Activated CD4-positive, alpha-beta T cell treated with anti-CD3 and anti-CD28 coated beads, Interleukin-2, amount 10 ng/mL, durations not matched to agents 24 days and 14 days (primary cell): ENCODE results near the gene SLC35F1. TPM values are rescaled to one million over a fixed set of nuclear protein-coding genes. Genes with fewer than 3 reads are reported as not detected.

Experiments used
- DNase-seq: peaks from one replicate; pipeline ENCODE4 v3.0.0; 2022
- H3K27ac Mint-ChIP-seq: one replicate; pipeline ENCODE4 v1.8.0; 2022; ENCODE audit warnings: mild to moderate bottlenecking, mixed read lengths
- H3K27me3 Mint-ChIP-seq: one replicate; pipeline ENCODE4 v1.8.0; 2022; ENCODE audit warnings: mixed read lengths
- H3K36me3 Mint-ChIP-seq: one replicate; pipeline ENCODE4 v1.8.0; 2022; ENCODE audit warnings: low read depth, mild to moderate bottlenecking, mixed read lengths
- H3K4me1 Mint-ChIP-seq: one replicate; pipeline ENCODE4 v1.8.0; 2021; ENCODE audit warnings: mixed read lengths
- H3K4me3 Mint-ChIP-seq: one replicate; pipeline ENCODE4 v1.8.0; 2022; ENCODE audit warnings: mild to moderate bottlenecking, moderate library complexity, mixed read lengths
- H3K9me3 Mint-ChIP-seq: one replicate; pipeline ENCODE4 v1.8.0; 2021; ENCODE audit warnings: mixed read lengths
- intact Hi-C: fragments of 100-400 bp; cut with micrococcal nuclease; formaldehyde crosslinking; loops from one replicate; pipeline ENCODE4 v1.15.1; 2023
- total RNA-seq: library from RNA; stranded (reverse); gene quantifications from 2 replicates; pipeline ENCODE4 v1.2.3, GENCODE V29; 2022

Gene SLC35F1
- total RNA-seq, 1 donor from 2014 or later: 0.05 TPM

DNA sequence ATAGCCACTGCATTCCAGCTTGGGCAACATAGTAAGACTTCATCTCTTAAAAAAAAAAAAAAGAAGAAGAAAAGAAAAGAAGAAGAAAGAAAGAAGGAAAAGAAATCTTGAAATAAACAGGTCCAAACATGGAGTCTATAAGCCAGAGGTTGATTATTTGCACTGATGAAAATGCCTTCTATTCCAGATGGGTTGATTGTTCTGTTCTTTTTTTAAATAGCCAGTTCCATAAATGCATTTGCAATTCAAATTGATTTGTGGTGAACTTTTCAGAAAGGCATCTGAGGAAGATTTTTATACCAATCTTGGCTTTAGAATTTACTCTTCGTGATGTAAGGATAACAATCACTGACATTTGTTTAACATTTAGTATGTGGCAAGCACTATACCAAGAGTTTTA, 397.3 kb downstream of the SLC35F1 start:
- Mint-ChIP-seq H3K4me1 (no peaks in the 10 kb centered on the region), H3K9me3 (no peaks in the 10 kb centered on the region), H3K4me3 (no peak overlapping the region), H3K27me3 (peaks cover 9% of the 10 kb centered on the region), H3K36me3 (no peaks in the 10 kb centered on the region), H3K27ac (no peak overlapping the region)
- no peak for DNase-seq
- intact Hi-C loops: no loop called here

DNA sequence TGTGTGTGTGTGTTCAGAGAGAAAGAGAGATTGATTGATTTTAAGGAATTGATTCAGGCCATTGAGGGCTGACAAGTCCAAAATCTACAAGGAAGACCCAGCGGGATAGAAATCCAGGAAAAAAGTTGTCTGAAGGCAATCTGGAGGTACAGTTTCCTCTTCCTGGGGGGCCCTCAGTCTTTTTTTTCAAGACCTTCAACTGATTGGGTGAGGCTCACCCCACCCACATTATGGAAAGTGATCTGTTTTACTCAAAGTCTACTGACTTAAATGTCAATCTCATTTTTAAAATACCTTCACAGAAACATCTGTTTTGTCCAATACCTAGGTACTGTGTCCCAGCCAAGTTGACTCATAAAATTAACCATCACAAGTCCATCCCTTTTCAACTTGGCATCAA, 398.0 kb downstream of the SLC35F1 start:
- H3K9me3 Mint-ChIP-seq: no peaks in the 10 kb centered on the region
- H3K4me3 Mint-ChIP-seq: no peak overlapping the region
- no peaks in the 10 kb centered on the region for H3K4me1 Mint-ChIP-seq
- no peak for DNase-seq
- no peak overlapping the region for H3K27ac Mint-ChIP-seq
- H3K27me3 Mint-ChIP-seq: peaks cover 9% of the 10 kb centered on the region
- H3K36me3 Mint-ChIP-seq: no peaks in the 10 kb centered on the region
- intact Hi-C loops: no loop called here

DNA sequence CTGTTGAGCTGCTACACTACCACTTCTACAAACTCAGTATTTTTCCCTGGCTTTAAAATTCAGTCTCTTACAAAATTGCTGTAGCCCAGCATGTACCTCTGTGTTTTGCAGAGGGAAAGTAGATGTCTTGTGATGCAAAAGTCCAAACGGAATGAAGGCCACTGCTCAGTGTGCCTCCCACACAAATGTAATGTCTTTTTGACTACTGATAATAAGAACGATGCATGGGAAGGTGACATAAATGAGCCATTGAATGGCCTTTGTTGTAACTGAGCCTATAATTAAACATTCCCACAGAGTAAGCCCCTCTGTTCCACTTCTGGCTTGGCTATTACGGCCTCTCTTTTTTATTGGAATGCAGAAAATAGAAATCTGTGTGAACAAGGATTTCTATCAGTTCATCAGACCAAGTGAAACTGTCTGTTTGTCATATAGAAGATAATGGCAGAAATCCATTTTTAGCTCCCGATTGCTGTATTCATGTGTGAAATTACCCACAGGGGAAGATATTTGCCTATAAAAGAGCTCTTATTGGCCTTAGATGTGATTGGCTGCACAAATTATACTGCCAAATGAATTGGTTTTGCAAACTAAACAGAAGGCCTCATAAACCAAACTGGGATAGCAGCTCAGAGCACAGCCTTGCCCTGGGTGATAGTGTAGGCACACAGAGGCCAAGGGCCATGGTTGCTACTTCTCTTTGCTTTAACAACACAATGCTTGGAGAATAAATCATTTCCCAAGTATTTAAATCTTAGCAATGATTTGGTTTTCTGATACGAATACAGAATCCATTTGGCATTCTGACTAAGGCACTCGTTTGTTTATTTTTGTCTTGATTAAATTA, 399.6 kb downstream of the SLC35F1 start:
- Mint-ChIP-seq H3K36me3 (no peaks in the 10 kb centered on the region), H3K27me3 (peaks cover 11% of the 10 kb centered on the region), H3K9me3 (no peaks in the 10 kb centered on the region), H3K4me1 (no peaks in the 10 kb centered on the region), H3K4me3 (no peak overlapping the region), H3K27ac (no peak overlapping the region)
- DNase-seq: no peak
- intact Hi-C loops: no loop called here

DNA sequence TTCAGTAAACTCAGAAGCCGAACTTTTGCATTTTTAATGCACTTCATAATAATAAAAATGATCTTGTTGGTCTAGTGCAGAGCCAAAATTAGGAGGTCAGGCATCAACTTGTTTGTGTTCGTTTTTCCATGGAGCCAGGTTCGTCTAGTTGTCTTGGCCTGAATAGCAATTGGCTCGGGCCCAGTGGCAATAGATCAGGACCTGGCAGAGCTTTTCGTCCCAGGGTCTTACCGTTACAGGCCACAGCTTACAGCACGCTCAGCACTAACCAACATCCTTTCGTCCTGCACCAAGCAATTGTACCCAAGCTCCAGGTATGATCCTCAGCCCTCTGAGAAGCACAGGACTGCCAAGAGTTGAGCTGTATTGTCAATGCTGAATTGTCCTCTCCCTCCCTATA, 400.5 kb downstream of the SLC35F1 start:
- H3K27me3 Mint-ChIP-seq: peaks cover 9% of the 10 kb centered on the region
- H3K36me3 Mint-ChIP-seq: no peaks in the 10 kb centered on the region
- H3K9me3 Mint-ChIP-seq: no peaks in the 10 kb centered on the region
- H3K4me3 Mint-ChIP-seq: no peak overlapping the region
- H3K27ac Mint-ChIP-seq: no peak overlapping the region
- no peak for DNase-seq
- H3K4me1 Mint-ChIP-seq: no peaks in the 10 kb centered on the region
- intact Hi-C loops: no loop called here

DNA sequence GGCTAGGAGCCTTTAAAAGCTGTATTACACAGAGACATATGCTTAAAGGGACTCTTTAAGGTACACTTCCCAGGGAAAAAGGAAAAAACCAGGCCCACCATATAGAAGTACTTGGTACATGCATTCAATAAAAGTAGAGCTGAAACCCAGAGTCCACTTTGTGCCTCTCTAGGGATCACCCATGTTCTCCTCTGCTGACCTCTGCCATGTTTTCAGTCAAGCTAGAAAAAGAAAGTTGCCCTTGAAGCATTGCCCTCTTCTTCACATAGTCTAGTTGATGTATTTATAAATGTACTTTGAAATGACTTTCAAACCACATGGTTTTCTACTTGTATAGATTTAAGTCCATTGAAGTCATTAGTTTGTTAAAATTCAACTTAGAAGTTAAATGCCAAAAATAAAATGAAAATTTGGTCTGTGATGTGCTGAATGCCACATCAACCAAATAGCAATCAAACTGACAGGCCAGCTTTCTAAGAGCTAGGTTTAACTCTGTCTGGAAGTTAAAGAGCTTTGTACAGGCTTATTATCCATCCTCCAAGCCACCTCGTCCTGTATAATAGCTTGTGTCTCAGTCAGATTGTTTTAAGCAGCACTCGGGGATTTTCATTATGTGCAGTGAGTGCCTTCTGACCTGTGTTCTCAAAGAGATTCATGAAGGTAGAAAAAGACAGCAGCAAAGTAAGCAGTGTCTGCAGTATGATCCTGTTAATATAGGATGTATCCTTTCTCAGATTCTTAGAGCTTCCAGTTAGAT, 402.5 kb downstream of the SLC35F1 start:
- H3K4me3 Mint-ChIP-seq: no peak overlapping the region
- no peaks in the 10 kb centered on the region for H3K4me1 Mint-ChIP-seq
- no peak overlapping the region for H3K27ac Mint-ChIP-seq
- peaks cover 5% of the 10 kb centered on the region for H3K27me3 Mint-ChIP-seq
- H3K36me3 Mint-ChIP-seq: no peaks in the 10 kb centered on the region
- H3K9me3 Mint-ChIP-seq: no peaks in the 10 kb centered on the region
- intact Hi-C loops: no loop called here
- DNase-seq: no peak

DNA sequence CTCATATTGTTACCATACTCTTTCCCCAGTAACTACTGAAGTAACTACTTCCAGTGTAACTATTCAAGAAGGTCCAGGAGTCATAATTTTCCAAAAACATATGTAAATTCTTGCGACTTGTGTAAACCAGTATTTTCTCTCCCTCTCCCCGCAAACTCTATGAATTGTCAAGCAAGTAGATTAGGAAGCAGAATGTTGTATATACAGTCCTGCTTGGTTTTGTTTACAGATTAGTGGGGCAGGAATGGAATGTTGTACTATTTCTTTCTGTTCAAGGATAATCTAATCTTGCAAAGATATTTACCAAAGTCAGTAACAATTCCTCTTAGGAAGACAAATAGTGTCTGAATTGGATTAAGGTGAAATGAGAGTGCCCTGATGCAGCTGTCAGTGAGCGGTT, 406.1 kb downstream of the SLC35F1 start:
- H3K9me3 Mint-ChIP-seq: no peaks in the 10 kb centered on the region
- no peak for DNase-seq
- no peak overlapping the region for H3K4me3 Mint-ChIP-seq
- no peaks in the 10 kb centered on the region for H3K36me3 Mint-ChIP-seq
- H3K27ac Mint-ChIP-seq: no peak overlapping the region
- intact Hi-C loops: no loop called here
- peaks cover 9% of the 10 kb centered on the region for H3K27me3 Mint-ChIP-seq
- H3K4me1 Mint-ChIP-seq: no peaks in the 10 kb centered on the region

DNA sequence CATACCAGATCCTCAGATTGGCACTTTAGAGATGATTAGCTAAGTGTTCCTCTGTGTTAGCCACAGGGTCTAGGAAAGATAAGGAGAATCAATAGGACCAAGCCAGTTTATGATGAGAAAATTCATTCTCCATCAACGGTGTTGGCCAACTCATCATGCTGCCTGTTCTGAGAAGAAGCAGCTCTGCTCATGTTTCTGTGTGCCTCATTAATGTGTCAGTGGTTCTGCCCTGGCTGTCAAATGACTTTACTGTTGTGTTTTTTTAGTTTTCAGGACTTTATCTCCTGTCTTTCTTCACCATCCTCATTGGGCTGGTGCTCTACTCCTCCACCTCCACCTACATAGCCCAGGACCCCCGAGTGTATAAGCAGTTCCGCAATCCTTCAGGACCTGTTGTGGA, 406.7 kb downstream of the SLC35F1 start:
- intact Hi-C loops: no loop called here
- no peaks in the 10 kb centered on the region for H3K4me1 Mint-ChIP-seq
- peaks cover 9% of the 10 kb centered on the region for H3K27me3 Mint-ChIP-seq

DNA sequence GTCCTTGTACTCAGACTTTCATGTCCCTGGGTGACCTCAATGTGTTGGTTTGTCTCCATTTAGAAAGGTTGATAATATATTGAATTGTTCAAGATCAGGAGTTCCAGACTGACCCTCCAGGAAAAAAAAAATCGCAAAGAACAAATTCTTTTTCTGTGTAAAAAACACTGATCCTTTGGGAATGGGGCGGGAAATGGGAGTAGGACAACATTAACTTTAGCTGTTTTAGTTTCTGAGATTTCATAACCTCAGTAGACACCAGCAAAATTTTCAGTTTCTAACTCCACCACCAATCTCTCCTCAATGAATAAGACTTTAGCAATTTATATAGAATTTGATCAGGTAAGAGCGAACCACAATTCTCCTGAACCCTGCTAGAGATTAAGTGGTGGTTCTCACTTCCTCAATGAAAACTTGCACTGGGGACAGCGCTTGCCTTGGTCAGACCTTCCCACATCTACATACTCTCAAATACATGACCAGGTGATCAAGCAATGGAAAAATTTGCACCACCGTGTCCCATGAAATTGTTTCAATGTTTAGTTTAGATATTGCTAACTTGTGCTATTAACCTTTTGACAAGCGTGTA, 409.8 kb downstream of the SLC35F1 start:
- Mint-ChIP-seq H3K4me3 (no peak overlapping the region), H3K27me3 (peaks cover 6% of the 10 kb centered on the region), H3K27ac (no peak overlapping the region), H3K36me3 (no peaks in the 10 kb centered on the region), H3K4me1 (no peaks in the 10 kb centered on the region), H3K9me3 (no peaks in the 10 kb centered on the region)
- intact Hi-C loops: no loop called here
- DNase-seq: no peak

More for the DNA sequence above, 406.7 kb downstream of the SLC35F1 start:
- Mint-ChIP-seq H3K4me3 (no peak overlapping the region), H3K36me3 (no peaks in the 10 kb centered on the region), H3K27ac (no peak overlapping the region), H3K9me3 (no peaks in the 10 kb centered on the region)
- no peak for DNase-seq

DNA sequence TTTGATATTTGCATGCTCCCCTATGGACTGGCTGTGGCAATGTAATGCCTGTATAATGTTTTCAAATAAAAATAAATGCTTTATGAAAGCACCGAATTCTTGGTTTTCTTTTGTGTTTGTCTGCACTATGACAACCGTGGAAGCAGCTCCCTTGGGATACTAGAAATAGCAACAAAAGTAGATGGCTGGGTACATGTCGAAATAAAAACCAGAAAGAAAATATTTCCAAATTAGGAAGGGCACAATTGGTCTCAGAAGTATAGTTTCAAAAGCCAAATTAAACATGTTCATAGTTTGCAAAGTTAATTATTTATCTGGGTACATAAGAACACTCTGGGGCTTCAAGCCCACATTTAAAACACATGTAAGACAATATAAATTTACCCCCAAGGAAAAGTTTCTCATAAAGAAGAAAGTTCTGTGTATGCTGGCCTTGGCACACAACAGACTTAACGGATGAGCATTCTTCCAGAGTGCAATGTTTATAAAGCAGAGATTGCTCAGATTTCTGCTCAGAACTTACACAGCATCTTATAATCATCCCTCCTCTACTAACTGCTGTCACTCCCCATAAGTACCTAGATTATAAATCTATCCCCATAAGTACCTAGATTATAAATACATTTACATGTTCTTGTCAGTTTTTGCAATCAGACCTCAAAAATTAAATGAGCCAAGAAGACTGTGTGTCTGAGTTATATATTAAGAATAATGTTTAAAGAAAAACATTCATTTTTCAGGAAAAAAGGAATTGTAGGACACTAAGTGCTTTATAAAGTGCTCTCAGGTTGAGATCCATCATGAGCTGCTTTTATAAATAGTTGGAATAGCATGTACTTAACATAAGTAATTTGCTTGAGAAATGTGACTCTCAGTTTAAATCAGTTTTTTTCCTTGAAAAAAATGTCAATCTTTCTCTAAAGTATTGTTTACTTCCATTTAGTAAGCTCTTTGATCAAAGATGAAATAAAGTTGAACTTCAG, 410.8 kb downstream of the SLC35F1 start:
- Mint-ChIP-seq H3K27me3 (peaks cover 6% of the 10 kb centered on the region), H3K9me3 (no peaks in the 10 kb centered on the region), H3K4me3 (no peak overlapping the region), H3K36me3 (no peaks in the 10 kb centered on the region), H3K4me1 (no peaks in the 10 kb centered on the region), H3K27ac (no peak overlapping the region)
- no peak for DNase-seq
- intact Hi-C loops: no loop called here

DNA sequence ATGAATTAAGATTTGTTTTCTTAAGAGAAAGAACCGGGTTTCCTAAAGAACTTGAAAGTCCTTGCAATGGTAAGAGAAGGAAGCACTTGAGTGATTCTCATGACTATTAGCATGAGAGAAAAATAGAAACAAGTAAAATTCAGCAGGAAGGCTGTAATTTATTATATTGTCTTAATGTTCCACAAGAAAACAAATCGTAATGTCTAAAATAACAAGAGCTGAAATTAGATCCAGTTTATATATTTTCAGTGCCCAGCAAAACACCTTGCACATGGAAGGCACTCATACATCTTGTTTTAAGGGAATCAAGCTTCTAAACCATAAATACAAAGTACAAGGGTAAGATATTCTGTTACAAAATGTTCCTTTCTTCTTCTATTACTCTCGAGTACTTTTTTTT, 411.6 kb downstream of the SLC35F1 start:
- H3K27ac Mint-ChIP-seq: no peak overlapping the region
- intact Hi-C loops: no loop called here
- DNase-seq: no peak
- H3K36me3 Mint-ChIP-seq: no peaks in the 10 kb centered on the region
- H3K9me3 Mint-ChIP-seq: no peaks in the 10 kb centered on the region
- H3K4me3 Mint-ChIP-seq: no peak overlapping the region
- H3K27me3 Mint-ChIP-seq: peaks cover 6% of the 10 kb centered on the region
- H3K4me1 Mint-ChIP-seq: no peaks in the 10 kb centered on the region

DNA sequence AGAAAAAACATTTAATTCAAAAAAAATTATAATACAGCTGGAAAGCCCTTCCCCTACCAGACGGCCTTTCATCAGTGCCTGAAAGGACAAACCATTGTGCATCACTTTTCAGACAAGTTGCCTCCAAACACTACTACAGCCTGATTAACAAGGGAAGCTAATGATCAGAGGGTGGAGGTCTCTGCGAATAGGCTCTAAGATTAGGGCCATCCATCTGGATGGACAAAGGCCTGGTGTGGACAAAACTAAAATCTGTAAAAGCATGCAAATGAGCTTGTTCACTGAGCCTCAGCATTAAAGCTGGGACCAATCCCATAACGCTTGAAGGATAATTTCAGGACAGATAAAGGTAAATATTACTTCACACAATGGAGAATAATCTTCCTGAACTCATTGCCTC, 412.4 kb downstream of the SLC35F1 start:
- intact Hi-C loops: no loop called here
- H3K9me3 Mint-ChIP-seq: no peaks in the 10 kb centered on the region
- no peak overlapping the region for H3K4me3 Mint-ChIP-seq
- DNase-seq: no peak
- H3K27me3 Mint-ChIP-seq: peaks cover 6% of the 10 kb centered on the region
- no peaks in the 10 kb centered on the region for H3K36me3 Mint-ChIP-seq
- no peaks in the 10 kb centered on the region for H3K4me1 Mint-ChIP-seq
- H3K27ac Mint-ChIP-seq: no peak overlapping the region

DNA sequence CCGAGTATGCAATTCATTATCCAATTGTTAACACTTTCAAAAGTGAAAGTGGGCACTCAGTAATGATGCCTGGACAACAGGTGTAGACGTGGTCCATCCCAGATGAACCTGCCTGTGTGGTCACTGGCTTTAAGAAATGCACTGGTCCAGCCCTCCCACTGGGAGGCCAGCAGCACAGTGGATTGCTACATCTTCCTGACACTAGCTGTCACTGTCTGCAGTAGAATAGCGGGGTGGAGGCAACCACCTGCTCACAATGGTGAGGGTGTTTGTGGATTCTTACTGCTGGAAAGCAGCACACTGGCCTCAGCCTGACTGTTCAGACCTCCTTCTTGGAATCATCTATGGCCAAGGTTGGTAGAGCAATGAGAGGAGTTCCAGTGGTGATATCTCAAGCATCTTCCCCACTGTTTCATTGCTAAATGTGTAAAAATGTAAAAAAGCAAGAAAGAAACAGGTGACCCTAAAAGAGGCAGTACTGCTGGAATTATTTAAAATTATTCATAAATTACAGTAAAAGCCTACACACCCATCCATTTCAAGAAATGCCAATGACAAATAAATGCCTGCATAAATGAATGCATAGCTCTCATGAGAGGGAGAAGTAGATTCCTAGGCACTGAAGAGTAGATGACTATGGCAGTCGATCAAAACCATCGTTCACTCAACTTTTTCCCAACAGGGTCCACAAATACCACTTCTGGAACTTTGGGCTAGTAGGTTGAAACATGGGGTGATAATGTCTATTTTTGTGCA, 413.0 kb downstream of the SLC35F1 start:
- Mint-ChIP-seq H3K9me3 (no peaks in the 10 kb centered on the region), H3K36me3 (no peaks in the 10 kb centered on the region), H3K27ac (no peak overlapping the region), H3K4me1 (no peaks in the 10 kb centered on the region), H3K4me3 (no peak overlapping the region), H3K27me3 (peaks cover 6% of the 10 kb centered on the region)
- intact Hi-C loops: no loop called here
- no peak for DNase-seq

DNA sequence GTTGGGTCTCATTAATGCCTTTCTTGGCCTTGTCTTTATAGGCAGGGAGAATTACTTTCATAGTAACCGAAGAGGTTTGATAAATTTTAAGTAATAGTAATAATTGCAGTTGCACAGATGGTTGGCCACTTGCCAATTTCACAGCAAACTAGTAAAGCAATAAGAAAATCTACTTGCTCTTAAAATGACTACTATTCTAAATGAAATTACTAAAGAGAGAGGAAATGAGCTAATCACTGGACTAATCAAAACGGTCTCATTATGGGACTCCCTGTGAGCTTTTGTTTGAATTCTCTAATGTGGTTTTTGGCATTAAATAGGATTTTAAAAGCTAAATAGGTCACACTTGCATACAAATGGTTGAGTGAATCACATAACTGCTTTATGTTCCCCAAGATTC, 413.6 kb downstream of the SLC35F1 start:
- no peak for DNase-seq
- Mint-ChIP-seq H3K27me3 (peaks cover 6% of the 10 kb centered on the region), H3K4me3 (no peak overlapping the region), H3K4me1 (no peaks in the 10 kb centered on the region), H3K36me3 (no peaks in the 10 kb centered on the region), H3K27ac (no peak overlapping the region), H3K9me3 (no peaks in the 10 kb centered on the region)
- intact Hi-C loops: no loop called here
